Right lobe of liver (tissue), 6 donors: ENCODE measurements around the gene SCNN1B. TPM values are rescaled to one million over a fixed set of nuclear protein-coding genes. Genes with fewer than 3 reads are reported as not detected.

Source experiments
- ATAC-seq, 4 donors: fragments of 200-7000 bp; cut with Tn5 transposase; one replicate each; pipeline ENCODE4 v1.9.1; 2020; ENCODE audit warnings: mild to moderate bottlenecking in 4 of 4, moderate library complexity in 4 of 4
- DNase-seq, 3 donors: peaks; one replicate each; pipeline ENCODE4 v3.0.0-alpha.2; 2020
- H3K27ac ChIP-seq, 3 donors: fragments of 200-600 bp; one replicate each; pipeline ENCODE4 v1.8.0; 2022
- H3K27me3 ChIP-seq, 2 donors: fragments of 200-600 bp; one replicate each; pipeline ENCODE4 v1.8.0; 2022
- H3K36me3 ChIP-seq, 4 donors: fragments of 200-600 bp; sonication (generic) in 1 of 4; one replicate each; pipeline versions ENCODE4 v1.5.1 to v1.8.0; 2017 to 2022; ENCODE audit warnings: control low read depth in 1 of 4
- H3K4me1 ChIP-seq, 4 donors: fragments of 200-600 bp; sonication (generic) in 1 of 4; one replicate each; pipeline versions ENCODE4 v1.5.1 to v1.8.0; 2017 to 2022; ENCODE audit warnings: control low read depth in 1 of 4
- H3K4me3 ChIP-seq, 3 donors: fragments of 200-600 bp; one replicate each; pipeline ENCODE4 v1.8.0; 2022
- H3K9me3 ChIP-seq, 4 donors: fragments of 200-600 bp; sonication (generic) in 1 of 4; one replicate each; pipeline versions ENCODE4 v1.5.1 to v1.8.0; 2017 to 2022; ENCODE audit warnings: control low read depth in 1 of 4
- CTCF ChIP-seq, 4 donors: fragments of 200-600 bp in 3 of 4; fragments of 450-650 bp in 1 of 4; IDR thresholded peaks; one replicate each; pipeline versions ENCODE4 v1.5.1 to v1.8.0; 2016 to 2022; ENCODE audit warnings: antibody characterized with exemption in 4 of 4, mild to moderate bottlenecking in 2 of 4
- POLR2A ChIP-seq: fragments of 450-650 bp; IDR thresholded peaks from one replicate; pipeline ENCODE4 v1.6.1; 2017; ENCODE audit warnings: antibody characterized with exemption, mild to moderate bottlenecking
- WGBS: methylation state at CpG from one replicate; pipeline ENCODE4 v1.1.6; 2018; ENCODE audit warnings: low coverage, low lambda C conversion rate; ENCODE audit not compliant: insufficient coverage; ENCODE audit errors: missing lambda C conversion rate; 5-methylcytosine and 5-hydroxymethylcytosine counted together
- intact Hi-C, 2 donors: fragments of 100-400 bp; cut with DNase I; formaldehyde crosslinking; loops; one replicate each; pipeline versions ENCODE4 v1.11.2 to v1.14.1; 2022
- total RNA-seq, 6 experiments: library from RNA; depleted of rRNA in 2 of 6; stranded (reverse); fragments of >200 nt in 2 of 6; fragmentation: NEBNext Ultra II Directional in 3 of 6; extraction: Animal tissue kit (Norgen Biotek cat#: 25700) in 3 of 6; gene quantifications; one replicate each; pipeline versions ENCODE4 v1.1.0 to v1.2.4, GENCODE V29; 2016 to 2023
- donor health status: DM: no; HTN: yes; CAD: no.
- donor health status: DM: no; HTN: no; CAD: no.
- donor health status: DM: no; HTN: no; CAD: no.
- donor health status: DM: no; HTN: yes; CAD: no.
- donor health status: DM: no; HTN: yes; CAD: no.

Gene SCNN1B
- total RNA-seq, 6 experiments from 2014 or later: 0.12 to 0.13 TPM; not detected in 4

DNA sequence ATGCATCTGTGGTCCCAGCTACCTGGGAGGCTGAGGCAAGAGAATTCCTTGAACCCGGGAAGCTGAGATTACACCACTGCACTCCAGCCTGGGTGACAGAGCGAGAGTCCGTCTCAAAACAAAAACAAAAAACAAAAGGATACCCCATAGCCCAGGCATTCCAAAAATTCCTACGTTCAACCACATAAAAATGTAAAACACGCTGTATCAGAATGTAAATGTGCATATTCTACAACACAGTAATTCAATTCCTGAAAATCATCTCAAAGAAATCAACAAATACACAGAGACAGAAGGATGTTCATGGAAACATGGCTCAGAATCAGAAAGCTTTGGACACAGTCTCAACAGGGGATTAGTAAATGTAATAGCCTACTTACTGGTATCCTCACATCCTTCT lies 117.9 kb downstream of the SCNN1B start:
- DNase-seq (no peak), ATAC-seq (no peak)
- no peaks in the 10 kb centered on the region for H3K9me3 ChIP-seq
- intact Hi-C loops: no loop called here
- peaks cover 0 to 20% (median 0%) of the 10 kb centered on the region in 4 donors for H3K36me3 ChIP-seq
- no peak overlapping the region for H3K27ac ChIP-seq
- no peak overlapping the region for H3K4me3 ChIP-seq
- TF ChIP-seq POLR2A: no peak
- no peak for TF ChIP-seq CTCF (IDR thresholded peaks at IDR 0.05)
- WGBS: 93% methylated on average over 5 of the region's 5 CpGs
- no peaks in the 10 kb centered on the region for H3K4me1 ChIP-seq
- H3K27me3 ChIP-seq: no peaks in the 10 kb centered on the region

DNA sequence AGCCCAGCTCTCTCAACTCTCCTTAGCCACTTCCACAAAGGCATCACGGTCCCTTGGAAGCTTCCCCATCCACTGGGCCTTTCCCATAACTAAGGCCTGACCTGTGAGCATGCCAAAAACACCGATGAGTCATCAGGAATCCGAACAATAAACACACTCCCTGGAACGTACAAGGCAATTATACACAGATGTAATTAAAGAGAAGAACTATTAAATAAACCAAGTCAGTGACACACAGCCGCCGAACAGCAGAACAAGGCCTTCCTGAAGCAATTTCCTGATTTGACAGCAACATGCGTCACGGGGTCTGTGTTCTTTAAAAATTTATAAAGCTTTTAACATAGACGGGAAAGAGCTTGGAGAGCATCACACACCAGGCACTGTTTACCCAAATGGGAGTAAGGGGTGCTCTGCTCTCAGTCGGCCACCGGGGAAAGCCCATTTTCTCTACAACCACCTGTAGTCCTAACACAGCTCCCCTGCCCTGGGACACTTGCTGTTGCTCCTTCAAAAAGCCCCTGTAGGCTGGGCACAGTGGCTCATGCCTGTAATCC lies 121.5 kb downstream of the SCNN1B start:
- Histone ChIP-seq H3K4me1 (no peaks in the 10 kb centered on the region), H3K27me3 (no peaks in the 10 kb centered on the region), H3K4me3 (no peak overlapping the region), H3K9me3 (no peaks in the 10 kb centered on the region), H3K27ac (peak overlapping the region in 1 of 3 donors; percentile 67), H3K36me3 (peaks cover 0 to 2% (median 0%) of the 10 kb centered on the region in 4 donors)
- ATAC-seq (peak; percentile 47 to 98 (median 75)), DNase-seq (peak in 1 of 3 donors; percentile 33)
- intact Hi-C loops: no loop called here
- WGBS: 52% methylated on average over 9 of the region's 11 CpGs
- TF ChIP-seq CTCF (IDR thresholded peaks at IDR 0.05): no peak
- no peak for TF ChIP-seq POLR2A

- no peak for DNase-seq
- ATAC-seq: no peak
- TF ChIP-seq POLR2A: no peak
- no peak for TF ChIP-seq CTCF (IDR thresholded peaks at IDR 0.05)
- H3K27ac ChIP-seq: peak overlapping the region in 1 of 3 donors; percentile 67
- peaks cover 0 to 2% (median 0%) of the 10 kb centered on the region in 4 donors for H3K36me3 ChIP-seq
- intact Hi-C loops: no loop called here
- no peaks in the 10 kb centered on the region for H3K4me1 ChIP-seq
- H3K4me3 ChIP-seq: no peak overlapping the region
- no peaks in the 10 kb centered on the region for H3K27me3 ChIP-seq
- 90% methylated on average over 2 of the region's 14 CpGs for WGBS
- H3K9me3 ChIP-seq: no peaks in the 10 kb centered on the region
These were observed 122.3 kb downstream of the SCNN1B start for GRCh38 chr16:23424292-23424958.

- 80% methylated on average over 2 of the region's 2 CpGs for WGBS
- DNase-seq (no peak), ATAC-seq (no peak)
- TF ChIP-seq POLR2A (no peak), CTCF (IDR thresholded peaks at IDR 0.05) (no peak)
- H3K4me3 ChIP-seq: no peak overlapping the region
- no peak overlapping the region for H3K27ac ChIP-seq
- H3K9me3 ChIP-seq: no peaks in the 10 kb centered on the region
- H3K27me3 ChIP-seq: no peaks in the 10 kb centered on the region
- intact Hi-C loops: no loop called here
- no peaks in the 10 kb centered on the region for H3K4me1 ChIP-seq
- peaks cover 0 to 19% (median 8%) of the 10 kb centered on the region in 4 donors for H3K36me3 ChIP-seq
These were observed 126.2 kb downstream of the SCNN1B start for GRCh38 chr16:23428351-23428750.

Other genes starting within 250 kb of the SCNN1B start
- gene USP31, start 152.8 kb upstream of the SCNN1B start, total RNA-seq: 10 to 100 TPM in 2 of 6 experiments, 1 to 10 TPM in 4; 7.1 to 12.8 (median 9.0) TPM
- not detected for gene SCNN1G, start 119.6 kb upstream of the SCNN1B start, total RNA-seq
- 10 to 100 TPM in 1 of 6 experiments, 1 to 10 TPM in 5; 7.5 to 11.2 (median 8.4) TPM for gene COG7, start 150.9 kb downstream of the SCNN1B start, total RNA-seq
- gene GGA2, start 208.2 kb downstream of the SCNN1B start, total RNA-seq: 10 to 100 TPM; 19.2 to 31.7 (median 27.8) TPM